ENCODE results near the gene EIF4E2.

DNA sequence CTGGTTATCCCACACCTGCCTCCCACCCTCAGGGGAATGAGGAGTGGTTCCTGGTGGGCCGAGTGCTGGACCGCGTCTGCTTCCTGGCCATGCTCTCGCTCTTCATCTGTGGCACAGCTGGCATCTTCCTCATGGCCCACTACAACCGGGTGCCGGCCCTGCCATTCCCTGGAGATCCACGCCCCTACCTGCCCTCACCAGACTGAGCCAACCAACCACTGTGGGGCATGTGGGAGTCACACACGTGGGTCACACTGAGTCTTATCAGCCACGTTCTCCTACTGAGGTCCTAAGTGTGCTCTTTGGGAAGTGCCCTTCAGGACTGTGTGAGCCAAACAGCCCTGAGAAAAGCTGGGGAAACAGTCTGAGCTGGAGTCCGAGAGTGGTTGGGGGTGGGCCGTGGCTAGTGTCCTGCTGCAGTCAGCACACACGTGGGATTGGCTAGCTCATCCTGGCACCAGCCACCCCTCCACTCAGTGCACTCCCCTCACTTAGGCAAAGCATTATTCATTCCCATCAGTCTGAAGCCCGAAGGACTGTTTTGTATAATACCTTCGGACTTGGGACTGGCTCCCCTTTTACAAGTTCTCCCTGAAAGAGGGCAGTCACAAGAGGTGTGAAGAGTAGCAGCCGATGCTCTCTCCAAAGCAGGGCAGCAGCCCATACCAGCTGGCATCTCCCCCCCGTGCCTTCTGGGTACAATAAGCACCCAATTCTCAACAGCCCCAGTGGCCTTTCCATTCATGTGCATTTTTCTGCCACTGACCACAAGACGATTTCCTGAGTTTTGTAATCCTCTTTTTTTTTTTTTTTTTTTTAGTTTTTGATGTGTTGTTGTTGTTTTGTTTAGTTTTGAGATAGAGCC lies 4.7 kb upstream of the EIF4E2 start:
- TF ChIP-seq EZH2 (optimal IDR thresholded peaks at IDR 0.05; ENCODE audit: low read depth, low read length), result no peak
- TF ChIP-seq, protein P1, sequence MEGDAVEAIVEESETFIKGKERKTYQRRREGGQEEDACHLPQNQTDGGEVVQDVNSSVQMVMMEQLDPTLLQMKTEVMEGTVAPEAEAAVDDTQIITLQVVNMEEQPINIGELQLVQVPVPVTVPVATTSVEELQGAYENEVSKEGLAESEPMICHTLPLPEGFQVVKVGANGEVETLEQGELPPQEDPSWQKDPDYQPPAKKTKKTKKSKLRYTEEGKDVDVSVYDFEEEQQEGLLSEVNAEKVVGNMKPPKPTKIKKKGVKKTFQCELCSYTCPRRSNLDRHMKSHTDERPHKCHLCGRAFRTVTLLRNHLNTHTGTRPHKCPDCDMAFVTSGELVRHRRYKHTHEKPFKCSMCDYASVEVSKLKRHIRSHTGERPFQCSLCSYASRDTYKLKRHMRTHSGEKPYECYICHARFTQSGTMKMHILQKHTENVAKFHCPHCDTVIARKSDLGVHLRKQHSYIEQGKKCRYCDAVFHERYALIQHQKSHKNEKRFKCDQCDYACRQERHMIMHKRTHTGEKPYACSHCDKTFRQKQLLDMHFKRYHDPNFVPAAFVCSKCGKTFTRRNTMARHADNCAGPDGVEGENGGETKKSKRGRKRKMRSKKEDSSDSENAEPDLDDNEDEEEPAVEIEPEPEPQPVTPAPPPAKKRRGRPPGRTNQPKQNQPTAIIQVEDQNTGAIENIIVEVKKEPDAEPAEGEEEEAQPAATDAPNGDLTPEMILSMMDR (IDR thresholded peaks at IDR 0.05; ENCODE audit: low read length), result no peak
